ENCODE measurements around the gene SLC22A3.
"Not testable (repeated sequence)": the region's sequence is repeated elsewhere in the genome, so short reads cannot be mapped to it uniquely, and the experiment has no call there.

SLC22A3 gene

GRCh38 chr6:160373601-160374000 is 25.4 kb downstream of the SLC22A3 start:
- not testable (repeated sequence) for DNase-seq (ENCODE audit: low read depth)

GRCh38 chr6:160374836-160375560 is 26.8 kb downstream of the SLC22A3 start:
- DNase-seq (ENCODE audit: low read depth): no peak

- DNase-seq (ENCODE audit: low read depth): no peak
Observed at GRCh38 chr6:160375561-160375949, 27.4 kb downstream of the SLC22A3 start.

- DNase-seq (ENCODE audit: low read depth): no peak
Observed at GRCh38 chr6:160376445-160376844, 28.3 kb downstream of the SLC22A3 start.

GRCh38 chr6:160378218-160378617 is 30.0 kb downstream of the SLC22A3 start:
- DNase-seq (ENCODE audit: low read depth): no peak

- peak; percentile 25 for DNase-seq (ENCODE audit: low read depth)
Observed at GRCh38 chr6:160378882-160379281, 30.7 kb downstream of the SLC22A3 start.

GRCh38 chr6:160379466-160379865 is 31.3 kb downstream of the SLC22A3 start:
- peak; percentile 79 for DNase-seq (ENCODE audit: low read depth)

GRCh38 chr6:160382946-160383345 is 34.8 kb downstream of the SLC22A3 start:
- DNase-seq (ENCODE audit: low read depth): no peak

- DNase-seq (ENCODE audit: low read depth): peak; percentile 40
Observed at GRCh38 chr6:160386869-160387530, 38.8 kb downstream of the SLC22A3 start.

GRCh38 chr6:160387916-160388643 is 39.9 kb downstream of the SLC22A3 start:
- DNase-seq (ENCODE audit: low read depth): no peak

GRCh38 chr6:160388922-160389321 is 40.7 kb downstream of the SLC22A3 start:
- DNase-seq (ENCODE audit: low read depth): peak; percentile 43

GRCh38 chr6:160391419-160392116 is 43.4 kb downstream of the SLC22A3 start:
- peak; percentile 93 for DNase-seq (ENCODE audit: low read depth)

- DNase-seq (ENCODE audit: low read depth): not testable (repeated sequence)
Observed at GRCh38 chr6:160393442-160393841, 45.3 kb downstream of the SLC22A3 start.

- DNase-seq (ENCODE audit: low read depth): no peak
Observed at GRCh38 chr6:160393891-160394653, 45.9 kb downstream of the SLC22A3 start.

- DNase-seq (ENCODE audit: low read depth): no peak
Observed at GRCh38 chr6:160394654-160395035, 46.5 kb downstream of the SLC22A3 start.

GRCh38 chr6:160395187-160395586 is 47.0 kb downstream of the SLC22A3 start:
- no peak for DNase-seq (ENCODE audit: low read depth)

GRCh38 chr6:160396292-160396691 is 48.1 kb downstream of the SLC22A3 start:
- DNase-seq (ENCODE audit: low read depth): no peak

- DNase-seq (ENCODE audit: low read depth): peak; percentile 19
Observed at GRCh38 chr6:160398674-160399271, 50.6 kb downstream of the SLC22A3 start.

- no peak for DNase-seq (ENCODE audit: low read depth)
Observed at GRCh38 chr6:160400446-160400845, 52.3 kb downstream of the SLC22A3 start.

- no peak for DNase-seq (ENCODE audit: low read depth)
Observed at GRCh38 chr6:160408528-160408927, 60.4 kb downstream of the SLC22A3 start.

GRCh38 chr6:160412993-160413392 is 64.8 kb downstream of the SLC22A3 start:
- no peak for DNase-seq (ENCODE audit: low read depth)

All from ELR (cell line).